K562 (cell line): ENCODE measurements around the gene CNTRL. TPM values are rescaled to one million over a fixed set of nuclear protein-coding genes. Genes with fewer than 3 reads are reported as not detected.

Experiments
- C11orf30 ChIP-seq: fragments of 450-650 bp; IDR thresholded peaks from 2 replicates; pipeline ENCODE4 v1.6.1; 2016; ENCODE audit warnings: low read depth, mild to moderate bottlenecking
- CBX1 ChIP-seq: sonication (generic); IDR thresholded peaks from 2 replicates; pipeline ENCODE4 v1.6.1; 2016; ENCODE audit warnings: antibody characterized with exemption, low read depth, mild to moderate bottlenecking
- CXXC5 ChIP-seq: fragments of 250-450 bp; sonication (Bioruptor Pico); IDR thresholded peaks from 2 replicates; pipeline ENCODE4 v1.8.0; 2022; ENCODE audit warnings: inconsistent platforms, mild to moderate bottlenecking, moderate library complexity
- FOXA3 ChIP-seq, 2 experiments: fragments of 450-650 bp in 1 of 2; sonication (generic) in 1 of 2; formaldehyde crosslinking; IDR thresholded peaks in 1 of 2; conservative IDR thresholded peaks in 1 of 2; 2 replicates each; pipeline versions ENCODE4 v1.4.0 to v1.8.0; 2020 to 2022; ENCODE audit warnings: mild to moderate bottlenecking in 2 of 2, missing genetic modification reagents in 1 of 2
- KAT8 ChIP-seq: fragments of 450-650 bp; IDR thresholded peaks from 2 replicates; pipeline ENCODE4 v1.6.1; 2016; ENCODE audit warnings: low read depth, mild to moderate bottlenecking
- MCM2 ChIP-seq: fragments of 450-650 bp; IDR thresholded peaks from 2 replicates; pipeline ENCODE4 v1.6.1; 2017; ENCODE audit warnings: low read depth, mild to moderate bottlenecking
- NR2C1 ChIP-seq, 2 experiments: fragments of 450-650 bp; IDR thresholded peaks; 2 replicates each; pipeline ENCODE4 v1.6.1; 2017; ENCODE audit warnings: mild to moderate bottlenecking in 2 of 2, antibody characterized with exemption in 1 of 2, inconsistent platforms in 1 of 2, missing compliant biosample characterization in 1 of 2, missing genetic modification characterization in 1 of 2
- POLR3A ChIP-seq: IDR thresholded peaks from 2 replicates; pipeline ENCODE4 v1.6.1; 2011; ENCODE audit warnings: borderline replicate concordance, mild to moderate bottlenecking, moderate library complexity; ENCODE audit not compliant: insufficient read length, insufficient read depth; ENCODE audit errors: extremely low read depth
- POU5F1 ChIP-seq: fragments of 150-350 bp; IDR thresholded peaks from 2 replicates; pipeline ENCODE4 v1.6.1; 2014; ENCODE audit warnings: borderline replicate concordance, low read length, low read depth, mild to moderate bottlenecking; ENCODE audit not compliant: partially characterized antibody
- PPARD ChIP-seq: fragments of 250-450 bp; sonication (Bioruptor Pico); IDR thresholded peaks from 2 replicates; pipeline ENCODE4 v1.8.0; 2022; ENCODE audit warnings: inconsistent platforms, mild to moderate bottlenecking, moderate library complexity
- SNIP1 ChIP-seq: fragments of 450-650 bp; IDR thresholded peaks from 2 replicates; pipeline ENCODE4 v1.7.1; 2017; ENCODE audit warnings: low read depth, mild to moderate bottlenecking
- SPI1 ChIP-seq: IDR thresholded peaks from 2 replicates; pipeline ENCODE4 v1.6.1; 2011; ENCODE audit warnings: low read depth, low read length, control low read depth, borderline replicate concordance
- TCF3 ChIP-seq: sonication (generic); formaldehyde crosslinking; IDR thresholded peaks from 2 replicates; pipeline ENCODE4 v1.4.0; 2020; ENCODE audit warnings: mild to moderate bottlenecking, missing genetic modification reagents
- TOE1 ChIP-seq, 2 experiments: fragments of 450-650 bp in 1 of 2; sonication (generic) in 1 of 2; formaldehyde crosslinking in 1 of 2; IDR thresholded peaks; 2 replicates each; pipeline versions ENCODE4 v1.7.1 to v1.8.0; 2016 to 2022; ENCODE audit warnings: borderline replicate concordance in 2 of 2, mild to moderate bottlenecking in 2 of 2, antibody characterized with exemption in 1 of 2, inconsistent platforms in 1 of 2, low read depth in 1 of 2, missing genetic modification reagents in 1 of 2, moderate library complexity in 1 of 2
- YY1 ChIP-seq, 3 experiments: IDR thresholded peaks; 2 replicates each; pipeline ENCODE4 v1.6.1; 2011; ENCODE audit warnings: low read length in 2 of 3, mild to moderate bottlenecking in 2 of 3, moderate library complexity in 2 of 3, borderline replicate concordance in 1 of 3, control low read depth in 1 of 3, low read depth in 1 of 3; ENCODE audit not compliant: insufficient read depth in 3 of 3, insufficient replicate concordance in 2 of 3, control insufficient read depth in 1 of 3, insufficient read length in 1 of 3; ENCODE audit errors: extremely low read depth in 1 of 3
- ZC3H4 ChIP-seq: sonication (generic); formaldehyde crosslinking; IDR thresholded peaks from 2 replicates; pipeline ENCODE4 v1.9.0; 2021; ENCODE audit warnings: missing genetic modification reagents, borderline replicate concordance
- ZFX ChIP-seq: sonication (generic); formaldehyde crosslinking; IDR thresholded peaks from 2 replicates; pipeline ENCODE4 v1.8.0; 2022; ENCODE audit warnings: mild to moderate bottlenecking, missing genetic modification reagents, moderate library complexity
- polyA plus RNA-seq, 8 experiments: library from polyadenylated mRNA; depleted of rRNA in 4 of 8; stranded (reverse) in 5 of 8; unstranded in 3 of 8; fragments of >200 nt; fragmentation: Nextera tagmentation in 2 of 8; fragmentation: Illumina TruSeq in 1 of 8; extraction: Ambion mirVana in 2 of 8; extraction: Trizol in 1 of 8; gene quantifications; 2 replicates each; pipeline versions ENCODE4 v1.2.1 to v1.2.3, GENCODE V29; 2011 to 2014; ENCODE audit warnings: inconsistent platforms in 1 of 8, missing spikeins in 1 of 8
- total RNA-seq, 7 experiments: library from RNA; depleted of rRNA in 6 of 7; stranded (reverse); fragments of >200 nt in 6 of 7; fragmentation: Illumina TruSeq in 2 of 7; extraction: Trizol in 2 of 7; gene quantifications; 2 replicates each; pipeline versions ENCODE4 v1.2.1 to v1.2.3, GENCODE V29; 2011 to 2021; ENCODE audit warnings: low replicate concordance in 1 of 7
- TF ChIP-seq, protein P1 (sequence below): fragments of 250-450 bp; sonication (Bioruptor Pico); IDR thresholded peaks from 2 replicates; pipeline ENCODE4 v1.9.0; 2021; ENCODE audit warnings: mild to moderate bottlenecking
- TF ChIP-seq, protein P2 (sequence below): fragments of 200-800 bp; sonication (Bioruptor generic); IDR thresholded peaks from 2 replicates; pipeline ENCODE4 v1.6.1; 2016; ENCODE audit warnings: missing genetic modification characterization, missing compliant biosample characterization
- TF ChIP-seq, protein P3 (sequence below): fragments of 250-450 bp; sonication (Bioruptor Pico); IDR thresholded peaks from 2 replicates; pipeline ENCODE4 v1.5.0; 2021

The CNTRL gene
- total and polyA plus RNA-seq, 9 of the 15 experiments (the other 6 are each of a cell fraction or from before 2014, with no cell fraction given), result 9.2 to 28.9 (median 20.5) TPM

DNA sequence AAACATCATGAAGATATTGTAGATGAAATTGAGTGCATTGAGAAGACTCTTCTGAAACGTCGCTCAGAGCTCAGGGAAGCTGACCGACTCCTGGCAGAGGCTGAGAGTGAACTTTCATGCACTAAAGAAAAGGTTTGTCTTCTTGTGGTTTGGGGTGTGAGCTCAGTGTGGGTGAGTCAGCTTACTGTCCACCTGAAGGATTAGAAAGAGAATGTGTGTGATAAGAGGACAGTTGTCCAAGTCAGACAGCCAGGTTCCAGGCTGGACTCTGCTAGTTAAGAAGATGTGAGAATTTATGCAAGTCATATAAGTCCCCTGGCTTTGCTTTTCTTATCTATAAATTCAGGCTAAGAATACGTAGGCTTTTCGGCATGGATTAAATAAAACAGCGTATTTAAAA lies 80.0 kb downstream of the CNTRL start (continued):
- TF ChIP-seq, protein P1, sequence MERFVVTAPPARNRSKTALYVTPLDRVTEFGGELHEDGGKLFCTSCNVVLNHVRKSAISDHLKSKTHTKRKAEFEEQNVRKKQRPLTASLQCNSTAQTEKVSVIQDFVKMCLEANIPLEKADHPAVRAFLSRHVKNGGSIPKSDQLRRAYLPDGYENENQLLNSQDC (CRISPR knock-in tag), result no peak
- TF ChIP-seq, protein P2, sequence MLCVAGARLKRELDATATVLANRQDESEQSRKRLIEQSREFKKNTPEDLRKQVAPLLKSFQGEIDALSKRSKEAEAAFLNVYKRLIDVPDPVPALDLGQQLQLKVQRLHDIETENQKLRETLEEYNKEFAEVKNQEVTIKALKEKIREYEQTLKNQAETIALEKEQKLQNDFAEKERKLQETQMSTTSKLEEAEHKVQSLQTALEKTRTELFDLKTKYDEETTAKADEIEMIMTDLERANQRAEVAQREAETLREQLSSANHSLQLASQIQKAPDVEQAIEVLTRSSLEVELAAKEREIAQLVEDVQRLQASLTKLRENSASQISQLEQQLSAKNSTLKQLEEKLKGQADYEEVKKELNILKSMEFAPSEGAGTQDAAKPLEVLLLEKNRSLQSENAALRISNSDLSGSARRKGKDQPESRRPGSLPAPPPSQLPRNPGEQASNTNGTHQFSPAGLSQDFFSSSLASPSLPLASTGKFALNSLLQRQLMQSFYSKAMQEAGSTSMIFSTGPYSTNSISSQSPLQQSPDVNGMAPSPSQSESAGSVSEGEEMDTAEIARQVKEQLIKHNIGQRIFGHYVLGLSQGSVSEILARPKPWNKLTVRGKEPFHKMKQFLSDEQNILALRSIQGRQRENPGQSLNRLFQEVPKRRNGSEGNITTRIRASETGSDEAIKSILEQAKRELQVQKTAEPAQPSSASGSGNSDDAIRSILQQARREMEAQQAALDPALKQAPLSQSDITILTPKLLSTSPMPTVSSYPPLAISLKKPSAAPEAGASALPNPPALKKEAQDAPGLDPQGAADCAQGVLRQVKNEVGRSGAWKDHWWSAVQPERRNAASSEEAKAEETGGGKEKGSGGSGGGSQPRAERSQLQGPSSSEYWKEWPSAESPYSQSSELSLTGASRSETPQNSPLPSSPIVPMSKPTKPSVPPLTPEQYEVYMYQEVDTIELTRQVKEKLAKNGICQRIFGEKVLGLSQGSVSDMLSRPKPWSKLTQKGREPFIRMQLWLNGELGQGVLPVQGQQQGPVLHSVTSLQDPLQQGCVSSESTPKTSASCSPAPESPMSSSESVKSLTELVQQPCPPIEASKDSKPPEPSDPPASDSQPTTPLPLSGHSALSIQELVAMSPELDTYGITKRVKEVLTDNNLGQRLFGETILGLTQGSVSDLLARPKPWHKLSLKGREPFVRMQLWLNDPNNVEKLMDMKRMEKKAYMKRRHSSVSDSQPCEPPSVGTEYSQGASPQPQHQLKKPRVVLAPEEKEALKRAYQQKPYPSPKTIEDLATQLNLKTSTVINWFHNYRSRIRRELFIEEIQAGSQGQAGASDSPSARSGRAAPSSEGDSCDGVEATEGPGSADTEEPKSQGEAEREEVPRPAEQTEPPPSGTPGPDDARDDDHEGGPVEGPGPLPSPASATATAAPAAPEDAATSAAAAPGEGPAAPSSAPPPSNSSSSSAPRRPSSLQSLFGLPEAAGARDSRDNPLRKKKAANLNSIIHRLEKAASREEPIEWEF (CRISPR knock-in tag), result no peak
- TF ChIP-seq PPARD (no peak), MCM2 (no peak), TOE1 (IDR thresholded peaks at IDR 0.05; ENCODE audit: borderline replicate concordance) (no peak), TOE1 (CRISPR knock-in tag; IDR thresholded peaks at IDR 0.05; ENCODE audit: borderline replicate concordance, low read depth) (no peak), CBX1 (no peak), C11orf30 (peak; percentile 94), YY1 (IDR thresholded peaks at IDR 0.05; ENCODE audit: borderline replicate concordance in 1 of 3, control insufficient read depth in 1 of 3, extremely low read depth in 1 of 3, insufficient read depth in 3 of 3, insufficient read length in 1 of 3, insufficient replicate concordance in 2 of 3, low read depth in 1 of 3, low read length in 2 of 3) (no peak), ZFX (CRISPR knock-in tag) (no peak), FOXA3 (CRISPR knock-in tag; conservative IDR thresholded peaks at IDR 0.05 in 1 of 2, IDR thresholded peaks at IDR 0.05 in 1 of 2) (no peak), ZC3H4 (no peak), NR2C1 (IDR thresholded peaks at IDR 0.05) (no peak), NR2C1 (tag; IDR thresholded peaks at IDR 0.05) (no peak), TCF3 (CRISPR knock-in tag) (peak; percentile 92), POU5F1 (no peak), SNIP1 (no peak), CXXC5 (0 out of 2 replicates have a peak, but pooled peaks have one; percentile 10), SPI1 (no peak), KAT8 (no peak), POLR3A (no peak)
- TF ChIP-seq, protein P3, sequence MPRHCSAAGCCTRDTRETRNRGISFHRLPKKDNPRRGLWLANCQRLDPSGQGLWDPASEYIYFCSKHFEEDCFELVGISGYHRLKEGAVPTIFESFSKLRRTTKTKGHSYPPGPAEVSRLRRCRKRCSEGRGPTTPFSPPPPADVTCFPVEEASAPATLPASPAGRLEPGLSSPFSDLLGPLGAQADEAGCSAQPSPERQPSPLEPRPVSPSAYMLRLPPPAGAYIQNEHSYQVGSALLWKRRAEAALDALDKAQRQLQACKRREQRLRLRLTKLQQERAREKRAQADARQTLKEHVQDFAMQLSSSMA, result no peak
